ENCODE measurements around the gene HINFP.

- TF ChIP-seq JUND (IDR thresholded peaks at IDR 0.05) (peak; percentile 45 to 66), ATF3 (IDR thresholded peaks at IDR 0.05) (peak; percentile 44), CTCF (IDR thresholded peaks at IDR 0.05; ENCODE audit: low read depth, low read length, missing input control) (no peak)
These were observed 12.5 kb upstream of the HINFP start for GRCh38 chr11:119108857-119109221.
